GM21737 (cell line): ENCODE results near the gene ACAD11.
"Not testable (repeated sequence)": the region's sequence is repeated elsewhere in the genome, so short reads cannot be mapped to it uniquely, and the experiment has no call there.

Source experiments
- ATAC-seq: cut with Tn5 transposase; IDR thresholded peaks from one replicate; pipeline ENCODE4 v1.9.1; 2021; ENCODE audit warnings: mild to moderate bottlenecking, moderate library complexity; ENCODE audit not compliant: unreplicated experiment

Gene ACAD11

DNA sequence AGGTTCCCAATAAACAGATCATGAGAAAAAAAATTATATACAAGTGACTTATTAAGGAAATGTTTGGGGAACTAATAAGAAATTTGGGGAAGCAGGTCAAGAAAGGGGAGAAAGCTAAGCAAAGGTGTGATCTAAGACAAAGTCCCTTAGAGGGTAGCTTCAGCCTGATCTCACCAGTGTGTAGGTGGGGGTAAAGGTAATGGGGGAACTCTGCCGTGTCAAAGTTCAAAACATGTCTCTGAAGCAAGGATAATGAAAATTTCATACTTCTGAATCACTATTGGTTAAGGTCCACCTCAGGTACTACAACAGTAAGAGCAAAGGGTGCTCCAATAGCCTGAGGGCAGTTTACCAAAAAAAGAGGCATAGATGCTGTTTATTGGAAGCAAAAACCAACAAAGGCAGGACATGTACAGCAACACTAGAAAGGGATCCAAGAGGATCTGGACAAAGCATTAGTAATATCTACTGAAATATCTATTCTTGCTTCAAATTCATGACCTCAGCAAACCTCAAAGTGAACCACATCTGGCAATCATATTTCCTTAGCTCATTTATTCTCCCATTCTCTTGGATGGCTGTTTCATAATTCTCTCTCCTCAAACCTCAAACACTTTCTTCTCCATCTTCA, 6.9 kb downstream of the ACAD11 start:
- ATAC-seq, result no peak

- no peak for ATAC-seq
These were observed 9.5 kb downstream of the ACAD11 start for GRCh38 chr3:132650153-132650552.

GRCh38 chr3:132645058-132645457, 14.6 kb downstream of the ACAD11 start:
- ATAC-seq, result no peak

DNA sequence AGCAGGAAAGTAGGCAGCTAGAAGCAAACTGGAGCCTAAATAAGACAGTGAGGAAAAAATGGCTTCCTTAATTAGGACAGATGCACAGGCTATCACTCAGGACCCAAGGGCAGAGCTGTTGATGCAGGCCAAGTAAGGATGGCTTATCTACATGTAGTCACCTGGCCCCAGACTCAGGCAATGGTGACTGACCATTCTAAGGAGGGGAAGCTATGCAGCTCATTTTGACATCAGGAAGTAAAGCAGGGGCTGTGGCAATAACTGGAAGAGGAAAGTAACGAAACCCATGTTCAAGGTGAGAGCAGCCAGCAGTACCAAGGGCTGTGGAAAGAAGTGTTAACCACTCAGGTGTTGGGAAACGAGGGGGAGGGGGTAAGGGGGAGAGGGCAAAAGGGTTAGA, 16.2 kb downstream of the ACAD11 start:
- no peak for ATAC-seq

- ATAC-seq, result no peak
These were observed 17.1 kb downstream of the ACAD11 start for GRCh38 chr3:132642539-132642847.

DNA sequence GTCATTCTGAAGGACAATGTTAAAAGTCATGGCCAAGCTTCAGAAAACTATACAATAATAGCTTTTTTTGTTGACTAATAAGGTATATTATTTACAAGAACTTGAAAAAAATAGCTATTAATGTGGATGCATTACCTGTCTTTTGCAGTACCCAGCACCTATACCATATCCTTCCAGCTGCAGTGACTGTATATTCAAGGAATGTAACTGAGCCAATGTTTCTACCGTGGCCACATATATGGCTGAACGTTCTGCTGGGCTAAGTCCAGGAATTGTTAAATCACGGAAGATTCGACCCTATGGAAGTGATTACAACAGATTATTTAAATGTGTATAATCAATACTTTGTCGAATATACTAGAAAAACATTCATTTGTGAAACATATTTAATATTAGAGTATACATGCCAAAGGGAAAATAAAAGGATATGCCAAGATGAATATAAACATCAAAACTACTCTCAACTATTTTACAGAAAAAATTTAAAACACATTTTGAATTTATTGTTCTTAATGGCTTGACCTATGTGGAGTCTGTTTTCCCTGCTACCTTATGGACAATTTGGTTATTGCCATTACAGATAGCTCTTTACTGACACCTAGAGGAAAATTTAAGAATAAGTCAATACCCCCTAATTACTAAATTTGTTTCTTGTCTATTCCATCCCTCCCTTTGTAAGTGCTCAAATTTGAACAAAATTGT, 17.6 kb downstream of the ACAD11 start:
- no peak for ATAC-seq

- not testable (repeated sequence) for ATAC-seq
These were observed 18.2 kb downstream of the ACAD11 start for GRCh38 chr3:132641427-132641826.

DNA sequence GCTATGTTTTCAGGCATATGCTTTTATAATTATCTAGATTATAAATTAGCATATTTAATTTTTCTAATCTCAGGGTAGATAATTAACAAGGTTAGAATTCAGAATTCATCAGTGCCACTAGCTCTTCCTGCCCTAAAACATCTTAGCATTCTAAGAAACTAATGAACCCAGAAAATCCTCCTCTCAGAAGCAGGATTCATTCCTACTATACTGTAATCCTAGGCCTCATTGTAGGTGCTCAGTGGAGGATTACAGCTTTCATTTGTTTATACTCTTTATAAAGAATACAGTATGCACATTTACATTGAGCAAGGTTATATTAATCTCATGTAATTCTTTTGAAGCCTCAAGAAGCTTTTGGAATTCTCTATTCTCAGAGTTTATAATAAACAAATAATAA, 20.9 kb downstream of the ACAD11 start:
- no peak for ATAC-seq

GRCh38 chr3:132637590-132637989, 22.0 kb downstream of the ACAD11 start:
- ATAC-seq, result no peak

DNA sequence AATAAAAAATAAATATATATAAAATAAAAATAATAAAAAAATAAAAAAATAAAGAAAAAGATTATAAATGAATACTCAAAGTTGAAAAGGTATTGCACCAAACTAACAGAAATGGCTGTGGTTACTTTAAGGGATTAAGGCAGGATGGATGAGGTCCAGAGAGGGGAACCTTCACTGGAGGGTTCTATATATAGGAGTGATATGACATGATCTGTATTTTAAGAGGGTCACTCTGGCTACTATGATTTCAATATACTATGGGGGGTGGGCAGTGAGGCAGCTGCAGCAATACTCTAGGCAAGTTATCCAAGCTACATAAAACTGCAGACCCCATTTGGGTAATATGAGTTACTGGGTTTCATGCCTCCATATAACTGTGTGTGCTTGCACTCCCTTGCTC, 24.6 kb downstream of the ACAD11 start:
- ATAC-seq, result no peak

GRCh38 chr3:132630612-132631011, 29.0 kb downstream of the ACAD11 start:
- ATAC-seq, result no peak

- no peak for ATAC-seq
These were observed 29.7 kb downstream of the ACAD11 start for GRCh38 chr3:132629928-132630327.

GRCh38 chr3:132628157-132628556, 31.5 kb downstream of the ACAD11 start:
- ATAC-seq, result no peak

DNA sequence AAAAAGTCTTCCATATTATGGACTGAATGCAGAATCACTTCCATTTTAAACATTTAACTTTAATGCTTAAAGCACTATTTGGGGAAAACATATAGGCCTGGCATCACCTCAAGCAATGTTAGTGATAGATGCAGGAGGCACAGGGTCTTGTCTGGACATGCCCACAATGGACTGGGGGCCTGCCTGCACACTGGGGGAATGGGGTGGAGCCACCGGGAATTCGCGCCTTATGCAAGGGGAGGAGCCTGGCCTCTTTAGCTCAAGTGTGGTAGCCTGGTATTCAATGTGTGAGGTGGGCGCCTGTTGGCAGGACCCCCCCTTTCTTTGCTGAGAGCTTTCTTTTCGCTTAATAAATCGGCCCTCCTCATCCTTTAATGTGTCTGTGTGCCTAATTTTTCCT, 32.7 kb downstream of the ACAD11 start:
- no peak for ATAC-seq

DNA sequence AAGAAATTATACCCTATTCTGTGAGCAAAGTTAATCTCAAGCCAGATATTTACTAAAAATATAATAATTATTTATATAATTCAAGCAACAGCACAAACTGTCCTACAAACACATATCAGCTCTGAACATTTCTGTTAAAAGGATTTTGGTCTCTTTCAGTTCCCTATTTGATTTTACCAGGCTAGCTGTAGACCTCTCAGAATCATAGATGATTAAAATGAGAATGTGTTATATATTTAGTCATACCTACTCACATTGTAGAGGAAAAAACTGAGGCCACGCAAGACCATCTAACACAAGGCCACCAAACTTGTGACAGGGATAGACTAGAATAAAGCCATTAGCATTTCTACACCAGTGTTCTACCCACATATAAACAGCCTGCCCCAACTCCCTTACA, 34.0 kb downstream of the ACAD11 start:
- no peak for ATAC-seq

- no peak for ATAC-seq
These were observed 34.8 kb downstream of the ACAD11 start for GRCh38 chr3:132624790-132625189.

DNA sequence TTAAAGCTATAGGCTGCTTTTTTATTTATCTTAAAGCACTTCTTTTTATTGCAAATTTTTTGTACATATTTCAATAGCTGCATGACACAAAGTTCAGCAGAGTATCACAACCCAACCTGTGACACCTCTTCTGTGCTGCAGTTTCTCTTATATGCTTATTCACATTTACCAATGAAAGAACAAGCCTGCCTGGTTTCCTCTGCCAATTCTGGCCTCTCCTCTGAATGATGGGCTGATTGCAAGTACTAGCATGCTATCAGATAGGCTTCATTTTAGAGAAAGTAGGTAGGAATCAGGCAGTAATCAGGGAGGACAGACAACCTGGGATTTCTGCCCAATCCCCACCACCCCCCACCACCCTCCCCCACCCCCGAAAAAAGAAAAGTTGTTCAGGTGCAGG, 36.0 kb downstream of the ACAD11 start:
- ATAC-seq, result no peak

GRCh38 chr3:132622761-132623160, 36.8 kb downstream of the ACAD11 start:
- ATAC-seq, result no peak

DNA sequence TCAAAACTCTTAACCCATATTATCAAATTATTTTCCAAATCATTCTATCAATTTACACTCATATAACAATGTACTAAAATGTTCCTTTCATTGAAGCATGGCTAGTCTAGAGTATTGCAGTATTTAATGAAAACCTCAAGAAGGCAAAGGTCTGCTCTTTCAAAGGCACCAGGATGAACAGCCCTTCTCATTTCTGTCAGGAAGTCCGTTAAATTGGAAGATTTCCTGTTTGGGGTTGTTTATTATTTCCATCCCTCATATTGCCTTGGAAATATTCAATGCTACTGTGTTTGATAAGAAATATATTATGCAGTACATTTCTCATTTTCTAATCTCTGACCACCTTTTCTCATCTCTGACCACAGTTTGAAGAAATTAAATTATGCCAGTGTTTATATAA, 37.5 kb downstream of the ACAD11 start:
- no peak for ATAC-seq

- ATAC-seq, result no peak
These were observed 42.8 kb downstream of the ACAD11 start for GRCh38 chr3:132616780-132617179.

GRCh38 chr3:132615881-132616280, 43.7 kb downstream of the ACAD11 start:
- no peak for ATAC-seq

GRCh38 chr3:132615301-132615700, 44.3 kb downstream of the ACAD11 start:
- ATAC-seq, result not testable (repeated sequence)

DNA sequence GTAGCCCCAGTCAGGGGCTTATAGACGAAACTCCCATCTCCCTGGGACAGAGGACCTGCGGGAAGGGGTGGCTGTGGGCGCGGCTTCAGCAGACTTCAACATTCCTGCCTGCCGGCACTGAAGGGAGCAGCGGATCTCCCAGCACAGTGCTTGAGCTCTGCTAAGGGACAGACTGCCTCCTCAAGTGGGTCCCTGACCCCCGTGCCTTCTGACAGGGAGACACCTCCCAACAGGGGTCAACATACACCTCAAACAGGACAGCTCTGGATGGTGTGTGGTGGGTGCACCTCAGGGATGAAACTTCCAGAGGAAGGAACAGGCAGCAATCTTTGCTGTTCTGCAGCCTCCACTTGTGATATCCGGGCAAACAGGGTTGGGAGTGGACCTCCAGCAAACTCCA, 53.0 kb downstream of the ACAD11 start:
- ATAC-seq, result not testable (repeated sequence)
